ENCODE results near the gene PADI6.
A peak's percentile ranks its signal among the peaks of the same experiment; 100 is the strongest.
"Not testable (repeated sequence)": the region's sequence is repeated elsewhere in the genome, so short reads cannot be mapped to it uniquely, and the experiment has no call there.

PADI6 gene

DNA sequence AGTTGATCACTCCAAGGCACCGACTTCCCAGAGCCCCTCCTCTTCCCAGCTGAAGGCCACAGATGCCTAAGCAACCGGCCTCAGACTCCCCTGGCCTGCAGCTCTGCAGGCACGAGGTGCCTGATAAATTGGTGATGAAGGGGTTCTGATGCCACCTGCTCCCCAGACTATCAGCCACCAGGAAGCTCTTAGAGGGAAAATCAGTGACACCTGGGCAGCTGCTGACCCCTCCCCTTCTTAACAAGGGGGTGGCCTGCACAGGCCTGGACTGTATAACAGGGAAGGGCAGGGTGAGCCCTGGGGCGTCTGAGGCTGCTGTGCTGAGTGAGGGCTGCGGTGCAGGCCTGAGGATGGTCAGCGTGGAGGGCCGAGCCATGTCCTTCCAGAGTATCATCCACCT, at the start of gene PADI6:
Gene PADI6 (plus strand): TSS at position 301 of the 400 bp plus-strand sequence. CDS start 50 bp downstream, at position 351.
- DNase-seq, result no peak

DNA sequence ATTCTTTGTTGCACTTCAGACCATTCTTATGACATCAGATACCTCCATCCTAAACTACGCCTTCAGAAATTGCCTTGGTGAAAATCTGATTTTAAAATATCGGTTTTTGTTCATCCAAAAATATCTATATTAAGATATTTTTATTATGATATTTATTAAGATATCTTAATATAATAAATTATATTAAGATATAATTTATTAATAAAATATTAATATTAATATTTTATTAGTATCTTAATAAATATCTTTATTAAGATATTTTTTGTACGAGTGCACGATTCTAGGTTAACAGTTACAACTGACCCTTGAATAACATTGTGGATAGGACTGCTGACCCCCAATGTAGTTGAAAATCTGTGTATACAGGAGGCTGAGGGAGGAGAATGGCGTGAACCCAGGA, 43.1 kb upstream of the PADI6 start:
- no peak for DNase-seq

DNA sequence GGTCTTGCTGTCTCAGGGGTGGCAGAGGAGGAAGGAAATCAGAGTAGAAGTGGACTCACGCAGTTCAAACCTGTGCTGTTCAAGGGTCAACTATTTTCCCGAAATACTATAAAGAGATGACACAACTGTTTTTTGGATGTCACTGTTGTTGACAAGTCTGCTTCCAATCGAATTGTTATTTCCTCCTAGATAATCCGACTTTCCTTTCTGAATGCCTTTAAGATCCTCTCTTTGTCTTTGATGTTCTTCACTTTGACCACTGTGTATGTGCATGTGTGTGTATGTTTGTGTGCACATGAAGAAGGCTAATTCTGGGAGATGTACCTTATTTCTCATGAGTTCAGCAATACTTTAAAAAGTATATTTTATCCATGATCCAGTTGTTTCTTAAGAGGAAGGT, 42.4 kb upstream of the PADI6 start:
- no peak for DNase-seq

DNA sequence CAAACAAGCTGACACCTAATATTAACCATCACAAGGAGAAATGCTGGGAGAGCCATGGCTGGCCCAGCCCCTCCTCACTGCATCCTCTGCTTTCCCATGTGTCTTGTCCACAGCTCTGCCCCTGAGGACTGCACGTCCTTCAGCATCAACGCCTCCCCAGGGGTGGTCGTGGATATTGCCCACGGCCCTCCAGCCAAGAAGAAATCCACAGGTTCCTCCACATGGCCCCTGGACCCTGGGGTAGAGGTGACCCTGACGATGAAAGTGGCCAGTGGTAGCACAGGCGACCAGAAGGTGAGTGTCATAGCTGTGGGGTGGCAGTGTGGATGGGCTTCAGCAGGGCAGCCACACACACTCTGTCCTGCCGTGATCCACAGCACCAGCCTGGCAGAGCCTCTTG, 41.1 kb upstream of the PADI6 start:
- DNase-seq, result no peak

DNA sequence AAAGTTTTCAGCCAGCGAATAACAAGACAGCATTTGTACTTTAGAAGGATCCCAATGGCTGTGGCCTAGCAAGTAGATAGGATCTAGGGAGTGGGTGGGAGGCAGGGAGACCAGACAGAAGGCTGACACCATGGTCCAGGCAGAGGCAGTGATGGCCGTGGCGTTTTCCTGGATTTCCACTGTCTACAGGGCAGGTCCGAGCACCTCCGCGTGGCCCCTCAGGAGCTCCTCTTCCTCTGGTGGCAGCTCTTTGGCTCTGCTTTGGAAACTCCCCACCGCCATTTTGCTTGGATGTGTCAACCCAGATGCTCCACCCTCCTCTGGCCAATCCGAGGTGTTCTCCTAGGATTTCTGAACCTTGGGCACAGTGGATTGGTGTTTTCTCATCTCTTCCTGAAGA, 38.9 kb upstream of the PADI6 start:
- DNase-seq, result no peak

DNA sequence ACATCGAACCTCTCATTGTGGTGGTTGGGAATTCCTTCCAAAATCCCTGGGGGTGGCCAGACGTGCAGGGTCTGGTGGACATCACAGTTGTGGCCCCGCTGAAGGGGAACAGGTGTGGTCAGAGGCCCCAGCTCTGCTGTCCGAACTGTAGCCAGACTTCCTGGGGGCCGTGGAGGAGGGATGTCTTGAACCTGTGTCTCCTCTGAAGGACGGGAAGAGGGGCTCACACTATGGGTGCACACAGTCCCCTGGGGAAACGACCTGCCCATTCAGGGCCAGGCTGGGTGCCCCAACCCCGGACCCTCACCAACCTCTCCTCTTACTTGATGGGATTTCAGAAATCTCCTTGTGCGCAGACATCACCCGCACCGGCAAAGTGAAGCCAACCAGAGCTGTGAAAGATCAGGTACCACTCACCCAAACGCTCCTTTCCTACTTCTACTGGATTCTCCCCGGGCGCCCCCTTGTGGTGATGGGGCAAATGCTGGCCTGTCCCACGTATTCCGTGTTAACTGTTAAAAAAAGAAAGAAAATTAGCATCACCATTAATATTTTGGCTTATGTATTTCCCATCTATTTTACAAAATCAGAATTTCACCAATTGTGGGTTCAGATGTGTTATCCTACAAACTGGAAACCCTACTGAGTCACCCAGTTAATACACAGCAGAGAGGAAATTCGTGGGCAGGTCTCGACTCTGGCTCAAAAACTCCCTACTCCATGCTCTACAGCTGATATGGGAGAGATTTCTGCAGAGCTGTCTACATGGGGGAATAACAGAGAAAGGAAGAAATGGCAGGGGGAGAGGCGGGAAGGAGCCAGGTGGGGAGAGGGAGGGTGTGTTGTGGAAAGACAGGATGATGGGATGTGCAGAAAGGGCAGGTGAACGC, 35.9 kb upstream of the PADI6 start:
- peak; percentile 57 for DNase-seq

DNA sequence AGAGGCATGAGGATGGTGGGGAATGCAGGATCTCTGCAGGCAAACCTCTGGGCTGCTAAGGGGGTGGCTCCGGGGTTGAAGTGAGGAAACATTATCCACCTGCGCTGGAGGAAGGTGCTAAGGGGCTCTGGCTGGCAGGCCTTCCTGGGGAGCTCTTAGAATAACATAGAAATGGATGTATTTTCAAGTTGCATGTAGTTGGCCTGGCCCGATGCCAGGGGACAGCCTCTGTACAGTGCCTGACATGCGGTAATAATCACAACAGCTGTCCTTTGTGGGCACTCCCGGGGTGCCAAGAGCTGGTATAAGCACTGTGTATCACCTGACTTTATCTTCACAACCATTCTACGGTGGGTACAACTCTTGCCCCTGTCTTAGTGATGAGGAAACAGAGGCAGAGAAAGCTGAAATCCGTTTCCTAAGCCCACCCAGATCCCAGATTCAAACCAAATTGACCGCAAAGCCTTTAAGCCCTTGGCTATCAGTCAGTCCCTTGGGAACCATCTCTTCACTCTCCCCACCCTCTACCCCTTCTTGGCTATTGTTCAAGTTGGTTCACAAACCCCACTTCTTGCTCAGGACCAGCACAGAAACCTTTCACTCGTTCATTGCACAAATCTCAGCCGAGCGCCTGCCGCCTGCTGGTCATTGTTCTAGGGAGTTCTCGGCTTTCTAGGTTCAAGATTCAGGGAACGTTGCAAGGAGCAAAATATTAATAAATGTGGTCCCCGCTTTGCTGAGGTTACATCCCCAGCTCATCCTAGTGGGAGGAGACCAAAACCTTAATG, 33.1 kb upstream of the PADI6 start:
- DNase-seq, result no peak

DNA sequence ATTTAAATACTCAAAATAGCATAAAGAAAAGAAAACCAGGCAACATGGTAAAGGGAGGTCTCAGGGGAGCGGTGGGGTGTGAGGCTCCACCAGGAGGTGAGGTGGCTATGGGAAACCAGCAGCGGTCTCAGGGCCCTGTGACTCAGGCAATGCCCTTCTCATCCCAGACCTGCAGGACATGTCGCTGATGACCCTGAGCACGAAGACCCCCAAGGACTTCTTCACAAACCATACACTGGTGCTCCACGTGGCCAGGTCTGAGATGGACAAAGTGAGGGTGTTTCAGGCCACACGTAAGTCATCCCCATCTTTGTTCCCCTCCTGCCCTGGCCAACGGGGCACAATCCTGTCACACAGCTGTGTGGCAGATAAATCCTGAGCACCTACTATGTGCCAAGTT, 32.5 kb upstream of the PADI6 start:
- DNase-seq, result no peak

DNA sequence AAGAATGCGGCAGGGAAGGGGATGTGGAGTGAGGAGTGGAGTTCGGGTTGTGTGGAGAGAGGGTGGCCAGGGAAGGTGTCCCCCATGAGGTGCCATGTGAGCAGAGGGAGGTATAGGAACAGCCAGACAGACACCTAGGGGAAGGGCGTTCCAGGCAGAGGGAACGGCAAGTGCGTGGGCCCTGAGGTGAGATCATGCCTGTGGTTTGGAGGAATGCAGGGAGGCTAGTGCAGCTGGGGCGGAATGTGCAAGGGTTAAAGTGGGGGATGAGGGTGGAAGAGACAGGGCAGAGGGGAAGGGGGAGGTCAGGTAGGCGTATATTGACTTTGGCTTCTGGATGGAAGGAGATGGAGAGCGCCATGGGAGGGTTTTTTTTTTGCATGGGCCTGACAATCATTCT, 31.6 kb upstream of the PADI6 start:
- DNase-seq, result no peak

DNA sequence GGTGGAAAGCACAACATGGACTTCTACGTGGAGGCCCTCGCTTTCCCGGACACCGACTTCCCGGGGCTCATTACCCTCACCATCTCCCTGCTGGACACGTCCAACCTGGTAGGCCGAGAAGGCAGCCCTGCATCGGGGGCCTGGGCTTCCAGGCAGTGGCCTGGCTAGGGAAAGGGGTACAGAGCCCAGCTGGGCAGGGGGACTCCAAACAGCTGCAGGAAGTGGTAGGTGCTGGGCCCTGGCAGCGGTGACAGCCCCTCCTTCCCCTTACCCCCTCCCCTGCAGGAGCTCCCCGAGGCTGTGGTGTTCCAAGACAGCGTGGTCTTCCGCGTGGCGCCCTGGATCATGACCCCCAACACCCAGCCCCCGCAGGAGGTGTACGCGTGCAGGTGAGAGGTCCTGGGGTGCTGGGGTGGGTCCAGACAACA, 30.0 kb upstream of the PADI6 start:
- no peak for DNase-seq

DNA sequence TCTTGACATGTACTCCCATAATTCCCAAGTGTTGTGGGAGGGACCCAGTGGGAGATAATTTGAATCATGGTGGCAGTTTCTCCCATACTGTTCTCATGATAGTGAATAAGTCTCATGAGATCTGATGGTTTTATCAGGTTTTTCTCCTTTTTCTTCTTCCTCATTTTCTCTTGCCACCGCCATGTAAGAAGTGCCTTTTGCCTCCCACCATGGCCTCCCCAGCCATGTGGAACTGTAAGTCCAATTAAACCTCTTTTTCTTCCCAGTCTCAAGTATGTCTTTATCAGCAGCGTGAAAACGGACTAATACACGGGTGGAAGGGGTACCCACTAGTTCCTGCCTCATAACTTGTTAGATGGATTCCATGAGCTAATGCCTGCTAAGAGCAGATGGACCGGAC, 26.5 kb upstream of the PADI6 start:
- not testable (repeated sequence) for DNase-seq

DNA sequence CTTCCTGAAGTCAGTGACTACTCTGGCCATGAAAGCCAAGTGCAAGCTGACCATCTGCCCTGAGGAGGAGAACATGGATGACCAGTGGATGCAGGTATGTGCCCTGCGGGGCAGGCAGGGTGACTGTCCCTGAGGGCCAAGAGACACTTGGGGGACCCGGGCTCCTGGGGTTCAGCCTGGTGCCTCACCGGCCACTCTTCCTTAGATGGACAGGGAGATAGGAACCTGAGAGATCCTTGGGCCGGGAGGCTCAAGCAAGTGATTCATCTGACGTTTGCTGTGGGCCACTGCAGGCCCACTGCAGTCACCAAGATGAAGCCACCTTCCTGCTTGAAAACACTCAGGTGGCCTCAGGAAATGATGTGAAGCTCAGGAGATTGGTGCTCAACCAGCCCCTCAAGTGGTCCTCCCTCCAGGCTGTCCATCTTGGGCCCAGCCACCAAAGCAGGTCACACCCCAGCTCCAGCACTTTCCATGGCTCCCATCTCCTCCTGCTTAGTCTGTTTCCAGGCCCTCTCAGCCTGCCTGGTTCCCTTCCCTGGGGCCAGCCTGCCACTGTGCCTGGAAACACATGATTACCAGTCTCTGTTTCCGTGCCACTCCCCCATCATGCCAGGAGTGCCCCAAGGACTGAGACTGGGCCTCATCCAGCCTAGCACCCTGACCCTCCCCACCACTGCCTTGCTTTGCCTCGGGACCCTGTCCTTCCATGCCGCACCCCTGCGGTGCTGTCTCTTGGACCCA, 25.8 kb upstream of the PADI6 start:
- DNase-seq, result no peak

DNA sequence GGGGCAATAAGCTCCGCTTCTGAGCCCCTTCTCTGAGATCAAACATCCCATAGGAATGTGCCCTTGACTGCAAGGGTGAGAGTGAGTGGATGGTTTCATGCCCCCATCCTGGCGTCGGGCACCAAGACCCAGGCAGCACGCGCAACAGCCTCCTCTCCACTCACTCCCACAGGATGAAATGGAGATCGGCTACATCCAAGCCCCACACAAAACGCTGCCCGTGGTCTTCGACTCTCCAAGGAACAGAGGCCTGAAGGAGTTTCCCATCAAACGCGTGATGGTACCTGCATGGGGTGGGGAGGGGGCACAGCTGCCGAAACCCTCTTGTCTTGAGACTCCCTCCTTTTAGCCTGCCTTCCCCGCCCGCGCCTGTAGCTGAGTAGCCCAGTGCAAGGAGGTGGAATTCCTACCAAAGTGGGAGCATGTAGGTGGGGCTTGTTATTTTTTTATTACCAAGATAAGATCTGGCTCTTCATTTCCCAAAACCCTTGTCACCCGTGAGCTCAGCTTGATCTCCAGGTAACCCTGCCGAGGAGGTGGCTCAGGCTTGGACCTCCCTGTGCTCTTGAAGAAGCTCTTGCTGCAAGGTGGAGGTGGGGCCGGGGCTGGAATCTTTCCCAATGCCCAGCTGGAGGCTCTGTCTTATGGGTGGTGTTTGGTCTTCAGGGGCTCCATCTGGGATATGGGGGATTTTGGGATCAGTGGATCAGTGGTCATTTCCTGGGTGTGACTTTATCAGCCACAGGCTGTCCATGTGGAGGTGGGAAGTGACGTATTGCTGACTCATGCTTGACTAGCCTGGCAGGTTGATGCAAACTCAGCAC, 24.0 kb upstream of the PADI6 start:
- peak; percentile 17 for DNase-seq

DNA sequence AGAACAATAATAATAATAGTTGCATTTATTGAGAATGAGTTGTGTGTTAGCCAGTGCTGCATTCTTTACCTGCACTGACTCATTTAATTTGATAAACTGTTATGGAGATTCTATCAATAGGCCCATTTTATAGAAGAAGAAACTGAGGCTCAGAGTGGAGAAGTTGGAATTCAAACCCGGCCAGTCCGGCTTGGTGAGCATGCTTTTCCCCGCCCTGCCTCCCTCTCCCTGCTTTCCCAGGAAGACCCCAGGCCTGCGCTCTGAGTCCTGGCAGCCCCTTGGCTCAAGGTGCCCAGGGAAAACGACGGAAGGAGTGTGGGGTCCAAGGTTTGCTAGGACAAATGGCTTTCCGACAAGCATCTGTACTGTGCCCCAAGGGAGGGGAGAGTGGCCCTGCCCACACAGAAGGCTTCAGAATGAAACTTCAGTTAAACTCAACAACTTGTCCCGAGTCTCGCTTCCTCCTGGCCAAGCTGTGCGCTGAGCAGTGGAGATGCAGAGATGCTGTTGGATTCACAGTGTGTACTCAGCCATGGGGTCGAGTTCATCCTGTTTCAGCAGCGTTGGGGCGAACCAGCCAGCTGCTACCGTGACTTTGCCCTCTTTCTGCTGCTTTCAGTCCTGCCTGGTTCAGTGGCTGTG, 23.3 kb upstream of the PADI6 start:
- DNase-seq, result peak; percentile 10

DNA sequence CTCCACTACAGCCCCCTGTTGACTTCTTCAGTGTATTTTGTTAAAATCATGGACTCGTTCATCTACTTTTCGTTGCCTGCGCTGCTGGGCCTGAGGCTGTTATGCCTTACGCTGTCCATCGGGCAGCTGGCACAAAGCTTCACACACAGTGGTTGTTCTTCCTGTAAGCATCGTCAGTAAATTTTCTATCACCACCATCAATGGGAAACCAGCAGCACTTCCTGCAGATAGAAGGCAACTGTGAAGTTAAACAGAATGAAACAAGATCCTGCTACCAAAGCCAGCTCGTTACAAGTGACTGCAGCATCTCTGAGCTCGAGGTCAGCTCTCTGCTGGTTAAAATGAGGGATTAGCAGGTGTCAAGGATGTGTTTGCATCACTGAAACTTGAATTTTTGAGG, 21.9 kb upstream of the PADI6 start:
- no peak for DNase-seq

DNA sequence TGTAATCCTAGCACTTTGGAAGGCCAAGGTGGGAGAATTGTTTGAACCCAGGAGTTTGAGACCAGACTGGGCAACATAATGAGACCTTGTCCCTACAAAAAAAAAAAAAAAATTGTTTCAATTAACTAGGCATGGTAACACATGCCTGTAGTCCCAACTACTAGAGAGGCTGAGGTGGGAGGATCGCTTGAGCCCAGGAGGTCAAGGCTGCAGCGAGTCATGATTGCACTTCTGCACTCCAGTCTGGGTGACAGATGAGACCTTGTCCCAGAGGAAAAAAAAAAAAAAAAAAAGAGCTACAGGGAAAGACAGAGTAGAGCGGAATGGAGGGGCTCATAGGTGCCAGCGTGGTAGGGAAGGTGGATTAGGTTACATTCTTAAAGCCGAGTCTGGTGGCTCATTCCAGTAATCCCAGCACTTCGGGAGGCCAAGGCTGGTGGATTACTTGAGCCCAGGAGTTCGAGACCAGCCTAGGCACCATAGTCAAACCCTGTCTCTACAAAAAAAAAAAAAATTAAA, 21.0 kb upstream of the PADI6 start:
- DNase-seq, result no peak

DNA sequence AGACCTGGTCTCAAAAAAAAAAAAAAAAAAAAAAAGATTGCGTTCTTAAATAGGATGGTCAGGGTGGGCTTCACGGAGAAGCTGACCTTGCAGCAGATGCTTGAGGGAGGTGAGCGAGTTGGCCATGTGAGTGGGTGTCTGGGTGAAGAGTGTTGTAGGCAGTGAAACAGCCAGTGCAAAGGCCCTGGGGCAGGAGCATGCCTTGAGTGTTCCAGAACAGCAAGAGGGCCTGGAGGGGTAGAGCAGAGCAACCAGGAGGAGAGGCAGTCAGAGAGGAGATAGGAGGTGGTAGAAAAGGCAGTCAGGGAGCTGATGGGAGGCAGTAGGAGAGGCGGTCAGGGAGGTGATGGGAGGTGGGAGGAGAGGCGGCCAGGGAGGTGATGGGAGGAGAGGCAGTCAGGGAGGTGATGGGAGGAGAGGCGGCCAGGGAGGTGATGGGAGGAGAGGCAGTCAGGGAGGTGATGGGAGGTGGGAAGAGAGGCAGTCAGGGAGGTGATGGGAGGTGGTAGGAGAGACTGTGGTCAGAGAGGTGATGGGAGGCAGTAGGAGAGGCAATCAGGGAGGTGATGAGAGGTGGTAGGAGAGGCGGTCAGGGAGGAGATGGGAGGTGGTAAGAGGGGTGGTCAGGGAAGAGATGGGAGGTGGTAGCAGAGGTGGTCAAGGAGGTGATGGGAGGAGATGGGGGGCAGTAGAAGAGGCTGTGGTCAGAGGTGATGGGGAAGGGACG, 20.2 kb upstream of the PADI6 start:
- DNase-seq, result no peak

DNA sequence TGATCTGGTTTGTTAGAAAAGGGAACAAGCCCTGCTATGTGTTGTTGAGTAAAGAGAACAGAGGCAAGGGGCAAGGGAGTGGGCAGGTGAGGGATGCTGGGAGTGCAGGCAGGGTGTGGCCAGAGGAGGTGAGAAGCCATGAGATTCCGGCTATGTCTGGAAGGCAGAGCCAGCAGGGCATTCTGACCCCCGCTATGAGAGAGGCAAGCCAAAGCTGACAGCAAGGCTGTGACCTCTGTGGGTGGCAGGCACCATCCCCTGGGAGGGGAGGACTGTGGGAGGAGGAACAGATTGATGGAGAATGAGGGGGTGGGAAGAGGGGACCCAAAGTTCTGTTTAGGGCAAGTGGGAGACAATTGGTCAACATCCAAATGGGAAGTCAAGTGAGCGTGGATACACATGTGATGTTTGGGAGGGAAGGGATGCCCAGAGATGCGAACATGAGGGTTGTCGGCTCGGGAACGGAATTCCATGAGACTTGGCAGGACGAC, 19.5 kb upstream of the PADI6 start:
- no peak for DNase-seq

DNA sequence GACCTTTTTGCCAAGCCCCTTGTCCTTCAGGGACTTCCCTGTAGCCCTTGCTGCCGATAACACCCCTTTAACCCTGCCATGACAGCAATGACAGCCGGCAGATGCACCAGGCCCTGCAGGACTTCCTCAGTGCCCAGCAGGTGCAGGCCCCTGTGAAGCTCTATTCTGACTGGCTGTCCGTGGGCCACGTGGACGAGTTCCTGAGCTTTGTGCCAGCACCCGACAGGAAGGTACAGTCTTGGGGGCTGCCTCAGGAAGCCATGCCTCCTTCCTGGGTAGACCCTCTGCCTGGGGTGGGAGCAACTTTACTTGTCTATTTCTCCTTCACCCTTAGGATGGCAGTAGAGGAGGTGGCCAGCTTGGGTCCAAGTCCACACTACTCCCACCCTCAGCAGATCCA, 16.1 kb upstream of the PADI6 start:
- DNase-seq, result no peak

DNA sequence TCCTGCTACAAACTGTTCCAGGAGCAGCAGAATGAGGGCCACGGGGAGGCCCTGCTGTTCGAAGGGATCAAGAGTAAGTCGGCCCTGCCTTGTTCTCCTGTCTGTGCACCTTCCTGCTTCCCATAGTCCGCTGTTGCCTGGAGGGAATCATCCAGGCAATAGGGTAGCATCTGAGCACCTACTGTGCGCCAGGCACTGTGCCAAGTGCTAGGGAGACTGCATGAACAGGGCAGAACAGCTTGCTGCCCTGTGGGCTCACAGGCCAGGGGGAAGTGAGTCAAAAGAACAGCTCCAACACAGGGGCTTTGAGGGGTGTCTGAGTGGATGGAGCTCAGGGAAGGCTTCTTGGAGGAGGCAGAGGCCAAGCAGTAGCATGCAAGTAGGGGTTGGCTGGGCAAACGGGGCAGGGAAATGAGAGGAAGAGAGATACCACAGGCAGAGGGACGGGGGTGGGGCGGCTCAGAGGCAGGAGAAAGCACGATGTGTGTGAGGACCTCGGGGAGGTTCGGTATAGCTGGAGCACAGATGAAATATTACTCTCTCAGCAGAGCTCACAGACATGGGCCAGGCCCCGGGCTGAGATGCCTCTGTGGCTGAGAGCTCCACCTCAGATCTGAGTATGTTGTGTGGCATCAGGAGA, 15.5 kb upstream of the PADI6 start:
- no peak for DNase-seq

Data from inflammatory macrophage treated with lipopolysaccharide for 4 hours (primary cell).